ENCODE results near the gene GDPD5. TPM values are rescaled to one million over a fixed set of nuclear protein-coding genes. Genes with fewer than 3 reads are reported as not detected.

The GDPD5 gene
- total RNA-seq, 1 donor from 2014 or later = 7.8 TPM

DNA sequence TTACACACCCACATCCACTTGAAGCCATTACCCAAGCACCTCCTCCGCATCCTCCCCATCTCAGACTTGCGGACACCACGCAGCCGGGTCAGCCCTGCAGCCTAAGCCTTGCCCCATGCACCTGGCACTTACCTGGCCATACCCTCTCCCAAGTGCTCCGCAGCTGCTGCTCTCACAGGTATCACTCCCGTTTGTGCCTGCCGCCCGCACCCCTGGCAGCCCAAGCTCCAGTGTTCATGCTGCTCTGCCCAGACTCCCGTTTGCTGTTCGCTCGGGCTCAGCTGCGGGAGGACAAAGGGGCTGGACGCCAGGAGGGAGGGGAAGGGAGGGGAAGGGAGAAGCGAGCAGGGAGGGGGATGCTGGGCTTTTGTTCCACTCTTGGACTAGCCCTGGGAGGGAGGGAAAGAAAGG lies 92.8 kb downstream of the GDPD5 start, which contains the start of gene KLHL35:
Gene KLHL35, minus strand, starts transcription at position 293 of the 411 bp plus-strand sequence. CDS start 2,574 bp downstream, outside the sequence.
- no peak within 1 kb of the TSS for H3K9ac ChIP-seq (ENCODE audit: low read depth in 1 of 3, low read length in 3 of 3)
- peaks cover 0 to 2% (median 0%) of the 10 kb centered on the region in 3 donors for H3K9me3 ChIP-seq (ENCODE audit: control insufficient read depth in 3 of 3, low read length in 3 of 3)
- no peak within 1 kb of the TSS for H3K27ac ChIP-seq (ENCODE audit: low read depth, low read length)
- H3K4me3 ChIP-seq (ENCODE audit: low read length in 3 of 3) = no peak within 1 kb of the TSS
- H3K36me3 ChIP-seq (ENCODE audit: control insufficient read depth in 3 of 3, insufficient read depth in 3 of 3, low read length in 3 of 3) = peaks cover 0 to 5% (median 4%) of the 10 kb centered on the region in 3 donors
- peaks cover 10 to 12% (median 11%) of the 10 kb centered on the region in 3 donors for H3K4me1 ChIP-seq (ENCODE audit: control insufficient read depth in 3 of 3, insufficient read depth in 3 of 3, low read length in 3 of 3)
- H3K27me3 ChIP-seq (ENCODE audit: control insufficient read depth in 3 of 3, insufficient read depth in 3 of 3, low read length in 3 of 3) = peaks cover 34 to 51% (median 49%) of the 10 kb centered on the region in 3 donors

GRCh38 chr11:75431533-75432525 lies 93.9 kb downstream of the GDPD5 start:
- Histone ChIP-seq H3K27ac (ENCODE audit: low read depth, low read length) (no peak overlapping the region), H3K9me3 (ENCODE audit: control insufficient read depth in 3 of 3, low read length in 3 of 3) (peaks cover 0 to 2% (median 0%) of the 10 kb centered on the region in 3 donors), H3K4me1 (ENCODE audit: control insufficient read depth in 3 of 3, insufficient read depth in 3 of 3, low read length in 3 of 3) (peaks cover 10 to 14% (median 12%) of the 10 kb centered on the region in 3 donors), H3K36me3 (ENCODE audit: control insufficient read depth in 3 of 3, insufficient read depth in 3 of 3, low read length in 3 of 3) (peaks cover 0 to 5% (median 4%) of the 10 kb centered on the region in 3 donors), H3K9ac (ENCODE audit: low read depth in 1 of 3, low read length in 3 of 3) (no peak overlapping the region), H3K27me3 (ENCODE audit: control insufficient read depth in 3 of 3, insufficient read depth in 3 of 3, low read length in 3 of 3) (peaks cover 34 to 57% (median 57%) of the 10 kb centered on the region in 3 donors), H3K4me3 (ENCODE audit: low read length in 3 of 3) (no peak overlapping the region)

DNA sequence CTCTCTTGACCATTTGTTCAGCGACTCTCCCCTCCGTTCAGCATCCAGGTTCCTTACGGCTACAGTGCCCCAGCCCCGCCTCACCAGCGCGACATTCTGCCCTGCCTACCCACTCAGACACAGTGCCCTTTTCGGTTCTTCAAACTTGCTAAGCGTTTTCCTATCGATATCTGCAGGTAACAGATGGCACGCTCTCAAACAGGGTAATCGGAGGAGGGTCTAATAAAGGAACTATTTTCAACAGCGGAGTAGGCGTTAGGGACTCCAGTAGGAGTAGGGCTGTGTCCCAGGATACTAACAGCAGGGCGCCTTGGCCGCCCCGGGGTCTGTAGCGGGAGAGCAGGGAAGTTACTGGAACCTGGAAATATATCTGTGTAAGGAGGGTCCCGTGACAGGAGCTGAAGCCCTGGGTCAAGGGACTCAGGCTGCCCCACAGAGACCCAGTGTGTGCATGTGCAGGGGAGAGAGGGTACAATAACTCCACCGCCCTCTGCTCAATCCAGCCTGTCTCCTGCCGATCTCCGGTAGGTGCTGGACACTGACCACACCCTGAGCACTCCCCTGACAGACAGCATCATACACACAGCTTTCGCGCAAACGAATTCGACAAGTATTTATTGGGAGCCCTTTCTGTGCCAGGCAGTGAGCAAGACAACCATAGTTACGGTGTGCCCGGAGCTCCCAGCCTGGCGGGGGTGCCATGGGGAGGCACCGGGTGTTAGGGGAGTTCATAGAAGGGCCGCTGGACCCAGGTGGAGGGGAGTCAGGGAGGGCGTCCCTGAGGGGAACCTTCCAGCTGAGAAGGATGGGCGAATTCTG lies 94.8 kb downstream of the GDPD5 start:
- Histone ChIP-seq H3K27me3 (ENCODE audit: control insufficient read depth in 3 of 3, insufficient read depth in 3 of 3, low read length in 3 of 3) (peaks cover 34 to 62% (median 57%) of the 10 kb centered on the region in 3 donors), H3K9me3 (ENCODE audit: control insufficient read depth in 3 of 3, low read length in 3 of 3) (peaks cover 0 to 2% (median 0%) of the 10 kb centered on the region in 3 donors), H3K27ac (ENCODE audit: low read depth, low read length) (no peak overlapping the region), H3K9ac (ENCODE audit: low read depth in 1 of 3, low read length in 3 of 3) (peak overlapping the region in 1 of 3 donors; percentile 73), H3K4me3 (ENCODE audit: low read length in 3 of 3) (peak overlapping the region; percentile 43 to 61 (median 54)), H3K36me3 (ENCODE audit: control insufficient read depth in 3 of 3, insufficient read depth in 3 of 3, low read length in 3 of 3) (peaks cover 0 to 4% (median 2%) of the 10 kb centered on the region in 3 donors), H3K4me1 (ENCODE audit: control insufficient read depth in 3 of 3, insufficient read depth in 3 of 3, low read length in 3 of 3) (peaks cover 10 to 14% (median 12%) of the 10 kb centered on the region in 3 donors)

DNA sequence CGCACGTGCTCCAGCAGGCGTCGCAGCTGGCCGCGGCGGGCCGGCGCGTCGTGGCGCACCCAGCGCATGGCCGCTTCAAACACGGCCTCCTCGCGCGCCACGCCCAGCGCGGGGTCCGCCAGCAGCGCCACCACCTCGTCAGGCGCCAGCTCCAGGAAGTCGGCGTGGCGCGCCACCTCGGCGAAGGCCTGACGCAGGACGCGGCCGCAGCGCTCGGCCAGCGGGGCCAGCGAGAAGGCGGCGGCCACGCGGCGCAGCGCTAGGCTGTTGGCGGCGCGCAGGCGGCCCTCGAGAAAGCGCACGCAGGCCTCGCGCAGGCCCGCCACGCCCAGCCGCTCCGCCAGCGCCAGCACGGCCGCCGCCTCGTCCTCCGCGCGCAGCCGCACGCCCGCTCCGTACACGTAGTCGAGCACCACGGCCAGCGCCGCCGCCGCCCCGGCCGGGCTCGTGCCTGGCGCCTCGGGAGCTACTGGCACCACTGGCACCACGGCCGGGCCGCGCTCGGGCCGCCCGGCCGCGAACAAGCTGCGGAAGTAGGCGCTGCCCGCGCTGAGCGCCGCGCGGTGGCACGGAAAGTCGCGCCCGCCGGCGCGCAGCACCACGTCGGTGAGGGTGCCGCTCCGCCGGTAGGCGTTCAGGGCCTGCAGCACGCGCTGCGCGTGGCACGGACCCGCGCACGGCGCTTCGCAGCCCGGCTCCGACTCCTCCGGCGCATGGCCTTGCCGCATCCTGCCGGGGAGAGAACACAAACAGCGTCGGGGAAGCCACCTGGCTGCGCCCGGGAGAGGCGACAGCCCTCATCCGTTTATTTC lies 95.6 kb downstream of the GDPD5 start:
- H3K9me3 ChIP-seq (ENCODE audit: control insufficient read depth in 3 of 3, low read length in 3 of 3) = peaks cover 0 to 2% (median 0%) of the 10 kb centered on the region in 3 donors
- peaks cover 34 to 62% (median 57%) of the 10 kb centered on the region in 3 donors for H3K27me3 ChIP-seq (ENCODE audit: control insufficient read depth in 3 of 3, insufficient read depth in 3 of 3, low read length in 3 of 3)
- no peak overlapping the region for H3K27ac ChIP-seq (ENCODE audit: low read depth, low read length)
- H3K4me3 ChIP-seq (ENCODE audit: low read length in 3 of 3) = peak overlapping the region; percentile 43 to 61 (median 54)
- peaks cover 10 to 14% (median 12%) of the 10 kb centered on the region in 3 donors for H3K4me1 ChIP-seq (ENCODE audit: control insufficient read depth in 3 of 3, insufficient read depth in 3 of 3, low read length in 3 of 3)
- H3K9ac ChIP-seq (ENCODE audit: low read depth in 1 of 3, low read length in 3 of 3) = peak overlapping the region in 2 of 3 donors; percentile 57 to 73
- peaks cover 0 to 3% (median 0%) of the 10 kb centered on the region in 3 donors for H3K36me3 ChIP-seq (ENCODE audit: control insufficient read depth in 3 of 3, insufficient read depth in 3 of 3, low read length in 3 of 3)

GRCh38 chr11:75429641-75429901 lies 96.2 kb downstream of the GDPD5 start:
- Histone ChIP-seq H3K36me3 (ENCODE audit: control insufficient read depth in 3 of 3, insufficient read depth in 3 of 3, low read length in 3 of 3) (no peaks in the 10 kb centered on the region), H3K27me3 (ENCODE audit: control insufficient read depth in 3 of 3, insufficient read depth in 3 of 3, low read length in 3 of 3) (peaks cover 34 to 62% (median 57%) of the 10 kb centered on the region in 3 donors), H3K4me1 (ENCODE audit: control insufficient read depth in 3 of 3, insufficient read depth in 3 of 3, low read length in 3 of 3) (peaks cover 10 to 14% (median 12%) of the 10 kb centered on the region in 3 donors), H3K9ac (ENCODE audit: low read depth in 1 of 3, low read length in 3 of 3) (no peak overlapping the region), H3K4me3 (ENCODE audit: low read length in 3 of 3) (peak overlapping the region in 2 of 3 donors; percentile 20 to 58), H3K27ac (ENCODE audit: low read depth, low read length) (no peak overlapping the region), H3K9me3 (ENCODE audit: control insufficient read depth in 3 of 3, low read length in 3 of 3) (peaks cover 0 to 2% (median 0%) of the 10 kb centered on the region in 3 donors)

DNA sequence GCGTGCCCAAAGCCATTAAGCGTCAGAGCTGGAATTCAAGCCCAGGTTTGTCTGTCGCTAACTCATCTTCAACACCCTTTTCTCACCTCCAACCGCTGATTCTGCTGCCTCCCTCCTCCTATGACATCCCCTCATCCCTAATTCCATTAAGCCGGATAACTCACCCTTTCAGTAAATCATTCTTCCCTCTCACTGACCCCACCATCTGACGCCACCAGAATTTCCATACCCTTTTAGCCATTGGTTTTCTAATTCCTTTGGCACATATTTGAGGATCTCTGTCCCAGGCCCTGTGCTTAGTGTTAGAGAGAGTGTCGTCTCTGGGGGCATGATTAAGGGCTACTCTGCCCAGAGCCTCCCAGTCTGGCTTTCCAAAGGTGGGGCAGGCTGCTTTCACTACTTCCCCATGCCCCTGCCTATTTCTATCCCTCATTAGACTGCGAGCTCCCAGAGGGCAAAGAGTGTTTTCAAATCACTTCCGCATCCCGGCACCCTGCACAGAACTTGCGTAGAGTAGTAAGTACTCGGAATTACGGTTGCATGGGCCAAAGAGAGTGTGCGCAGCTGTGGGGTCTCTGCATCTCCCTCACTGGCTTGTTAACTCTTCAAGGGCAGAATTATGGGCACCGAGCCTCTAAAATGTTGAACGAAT lies 96.6 kb downstream of the GDPD5 start:
- H3K36me3 ChIP-seq (ENCODE audit: control insufficient read depth in 3 of 3, insufficient read depth in 3 of 3, low read length in 3 of 3) = no peaks in the 10 kb centered on the region
- peaks cover 10 to 14% (median 12%) of the 10 kb centered on the region in 3 donors for H3K4me1 ChIP-seq (ENCODE audit: control insufficient read depth in 3 of 3, insufficient read depth in 3 of 3, low read length in 3 of 3)
- peaks cover 34 to 59% (median 53%) of the 10 kb centered on the region in 3 donors for H3K27me3 ChIP-seq (ENCODE audit: control insufficient read depth in 3 of 3, insufficient read depth in 3 of 3, low read length in 3 of 3)
- H3K4me3 ChIP-seq (ENCODE audit: low read length in 3 of 3) = peak overlapping the region in 1 of 3 donors; percentile 83
- H3K27ac ChIP-seq (ENCODE audit: low read depth, low read length) = no peak overlapping the region
- H3K9ac ChIP-seq (ENCODE audit: low read depth in 1 of 3, low read length in 3 of 3) = no peak overlapping the region
- peaks cover 0 to 2% (median 0%) of the 10 kb centered on the region in 3 donors for H3K9me3 ChIP-seq (ENCODE audit: control insufficient read depth in 3 of 3, low read length in 3 of 3)

DNA sequence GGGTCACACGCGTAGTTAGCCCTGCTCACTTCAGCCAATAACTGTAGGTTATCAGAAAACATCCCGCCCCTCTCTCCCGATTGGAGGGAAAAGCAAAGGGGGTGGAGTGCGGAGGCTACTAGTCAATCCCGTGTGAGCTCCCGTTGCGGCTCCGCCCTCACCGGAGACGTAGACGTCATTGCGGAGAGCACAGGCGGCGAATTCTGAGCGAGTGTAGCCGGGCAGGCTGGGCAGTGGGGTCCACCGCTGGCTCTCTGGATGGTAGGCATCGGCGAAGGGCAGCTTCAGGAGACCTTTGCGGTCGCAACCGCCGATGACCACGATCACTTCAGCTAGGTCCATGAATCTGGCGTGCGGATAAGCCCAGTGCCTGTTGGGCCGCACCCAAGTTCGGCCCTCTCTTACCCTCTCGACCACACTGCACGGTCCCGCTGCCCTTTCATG lies 97.4 kb downstream of the GDPD5 start:
- Histone ChIP-seq H3K27ac (ENCODE audit: low read depth, low read length) (no peak overlapping the region), H3K4me1 (ENCODE audit: control insufficient read depth in 3 of 3, insufficient read depth in 3 of 3, low read length in 3 of 3) (peaks cover 10 to 14% (median 12%) of the 10 kb centered on the region in 3 donors), H3K36me3 (ENCODE audit: control insufficient read depth in 3 of 3, insufficient read depth in 3 of 3, low read length in 3 of 3) (peaks cover 0 to under 1% (median 0%) of the 10 kb centered on the region in 3 donors), H3K9ac (ENCODE audit: low read depth in 1 of 3, low read length in 3 of 3) (peak overlapping the region in 2 of 3 donors; percentile 68 to 77), H3K27me3 (ENCODE audit: control insufficient read depth in 3 of 3, insufficient read depth in 3 of 3, low read length in 3 of 3) (peaks cover 32 to 57% (median 52%) of the 10 kb centered on the region in 3 donors), H3K9me3 (ENCODE audit: control insufficient read depth in 3 of 3, low read length in 3 of 3) (peaks cover 0 to 2% (median 0%) of the 10 kb centered on the region in 3 donors), H3K4me3 (ENCODE audit: low read length in 3 of 3) (peak overlapping the region; percentile 62 to 83 (median 69))

DNA sequence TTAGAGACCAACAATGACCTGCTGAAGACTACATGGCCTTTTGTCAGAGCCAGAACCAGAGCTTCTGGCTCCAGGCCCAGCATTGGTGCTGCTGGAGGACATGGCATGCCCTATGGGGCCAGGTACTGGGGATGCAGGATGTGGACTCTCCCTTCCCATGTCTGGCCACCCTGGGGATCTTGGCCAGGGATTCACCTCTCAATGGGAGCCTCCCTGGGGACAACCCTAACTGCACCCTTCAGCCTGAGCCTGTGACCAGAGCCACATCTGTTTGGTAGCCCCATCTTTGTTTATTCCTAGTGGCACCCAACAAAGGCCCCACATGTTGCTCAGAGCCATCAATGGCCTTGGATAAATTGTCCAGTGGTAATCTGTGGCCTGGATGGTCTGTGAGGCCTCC lies 98.6 kb downstream of the GDPD5 start:
- no peak overlapping the region for H3K4me3 ChIP-seq (ENCODE audit: low read length in 3 of 3)

More for the DNA sequence above, 98.6 kb downstream of the GDPD5 start:
- no peak overlapping the region for H3K9ac ChIP-seq (ENCODE audit: low read depth in 1 of 3, low read length in 3 of 3)
- peaks cover 0 to 2% (median 0%) of the 10 kb centered on the region in 3 donors for H3K9me3 ChIP-seq (ENCODE audit: control insufficient read depth in 3 of 3, low read length in 3 of 3)
- H3K27me3 ChIP-seq (ENCODE audit: control insufficient read depth in 3 of 3, insufficient read depth in 3 of 3, low read length in 3 of 3) = peaks cover 23 to 46% (median 40%) of the 10 kb centered on the region in 3 donors
- H3K27ac ChIP-seq (ENCODE audit: low read depth, low read length) = no peak overlapping the region
- H3K4me1 ChIP-seq (ENCODE audit: control insufficient read depth in 3 of 3, insufficient read depth in 3 of 3, low read length in 3 of 3) = peaks cover 10 to 14% (median 12%) of the 10 kb centered on the region in 3 donors
- peaks cover 3 to 12% (median 7%) of the 10 kb centered on the region in 3 donors for H3K36me3 ChIP-seq (ENCODE audit: control insufficient read depth in 3 of 3, insufficient read depth in 3 of 3, low read length in 3 of 3)
